Measurements from ENCODE around the gene KCNQ5.

KCNQ5 gene

GRCh38 chr6:72657407-72658197 is 35.7 kb downstream of the KCNQ5 start:
- TF ChIP-seq CTCF (IDR thresholded peaks at IDR 0.05; ENCODE audit: low read depth, low read length): no peak
- no peak overlapping the region for H3K4me3 ChIP-seq (ENCODE audit: low read depth, low read length)

GRCh38 chr6:72659754-72660153 is 37.9 kb downstream of the KCNQ5 start:
- TF ChIP-seq CTCF (IDR thresholded peaks at IDR 0.05; ENCODE audit: low read depth, low read length): no peak
- H3K4me3 ChIP-seq (ENCODE audit: low read depth, low read length): no peak overlapping the region

- no peak overlapping the region for H3K4me3 ChIP-seq (ENCODE audit: low read depth, low read length)
- TF ChIP-seq CTCF (IDR thresholded peaks at IDR 0.05; ENCODE audit: low read depth, low read length): no peak
Measured at GRCh38 chr6:72661411-72661810, 39.5 kb downstream of the KCNQ5 start.

- TF ChIP-seq CTCF (IDR thresholded peaks at IDR 0.05; ENCODE audit: low read depth, low read length): no peak
- no peak overlapping the region for H3K4me3 ChIP-seq (ENCODE audit: low read depth, low read length)
Measured at GRCh38 chr6:72665599-72665998, 43.7 kb downstream of the KCNQ5 start.

GRCh38 chr6:72669324-72669723 is 47.5 kb downstream of the KCNQ5 start:
- TF ChIP-seq CTCF (IDR thresholded peaks at IDR 0.05; ENCODE audit: low read depth, low read length): no peak
- no peak overlapping the region for H3K4me3 ChIP-seq (ENCODE audit: low read depth, low read length)

GRCh38 chr6:72672906-72673305 is 51.0 kb downstream of the KCNQ5 start:
- H3K4me3 ChIP-seq (ENCODE audit: low read depth, low read length): no peak overlapping the region
- TF ChIP-seq CTCF (IDR thresholded peaks at IDR 0.05; ENCODE audit: low read depth, low read length): no peak

- no peak for TF ChIP-seq CTCF (IDR thresholded peaks at IDR 0.05; ENCODE audit: low read depth, low read length)
Measured at GRCh38 chr6:72674842-72675241, 53.0 kb downstream of the KCNQ5 start.

More at GRCh38 chr6:72674842-72675241, 53.0 kb downstream of the KCNQ5 start:
- no peak overlapping the region for H3K4me3 ChIP-seq (ENCODE audit: low read depth, low read length)
